CD14-positive monocyte (primary cell): Measurements from ENCODE around the gene B4GALT6. TPM values are rescaled to one million over a fixed set of nuclear protein-coding genes. Genes with fewer than 3 reads are reported as not detected.

Source experiments
- DNase-seq, 3 donors: peaks; one replicate each; pipeline ENCODE4 v3.0.0-alpha.2; 2011 to 2022
- H2AFZ ChIP-seq: 2 replicates; pipeline ENCODE4 v1.6.0; 2012; ENCODE audit warnings: mild to moderate bottlenecking, low read depth, low read length, inconsistent platforms; ENCODE audit not compliant: insufficient read depth, poor library complexity, severe bottlenecking
- H3K27ac ChIP-seq, 2 donors: 1 replicate in 1 of 2; 2 replicates in 1 of 2; pipeline ENCODE4 v1.5.1; 2012 to 2013; ENCODE audit warnings: low read length in 2 of 2, control low read depth in 1 of 2, inconsistent platforms in 1 of 2, low read depth in 1 of 2, mild to moderate bottlenecking in 1 of 2
- H3K27me3 ChIP-seq, 2 donors: one replicate each; pipeline versions ENCODE4 v1.6.0 to v1.6.1; 2011 to 2013; ENCODE audit warnings: low read length in 2 of 2; ENCODE audit not compliant: control insufficient read depth in 2 of 2, insufficient read depth in 2 of 2
- H3K36me3 ChIP-seq, 2 donors: replicated peaks in 1 of 2; 1 replicate in 1 of 2; 2 replicates in 1 of 2; pipeline versions ENCODE4 v1.5.1 to v1.6.1; 2012 to 2013; ENCODE audit warnings: low read length in 2 of 2, control low read depth in 1 of 2, inconsistent platforms in 1 of 2, mild to moderate bottlenecking in 1 of 2; ENCODE audit not compliant: insufficient read depth in 2 of 2, control insufficient read depth in 1 of 2
- H3K4me1 ChIP-seq, 2 donors: 1 replicate in 1 of 2; 2 replicates in 1 of 2; pipeline versions ENCODE4 v1.5.1 to v1.6.1; 2012 to 2013; ENCODE audit warnings: low read length in 2 of 2, control low read depth in 1 of 2, inconsistent platforms in 1 of 2, mild to moderate bottlenecking in 1 of 2, moderate library complexity in 1 of 2; ENCODE audit not compliant: insufficient read depth in 2 of 2, control insufficient read depth in 1 of 2
- H3K4me2 ChIP-seq: replicated peaks from 2 replicates; pipeline ENCODE3; 2012; ENCODE audit warnings: low read length, moderate library complexity, mild to moderate bottlenecking; ENCODE audit not compliant: poor library complexity, severe bottlenecking; ENCODE audit errors: extremely low read depth
- H3K4me3 ChIP-seq, 3 experiments: fragments of 200-600 bp in 1 of 3; sonication (generic) in 1 of 3; replicated peaks in 1 of 3; 1 replicate in 2 of 3; 2 replicates in 1 of 3; pipeline ENCODE4 v1.5.1; 2011 to 2013; ENCODE audit warnings: low read length in 3 of 3, mild to moderate bottlenecking in 3 of 3, control low read depth in 2 of 3, low read depth in 2 of 3, inconsistent platforms in 1 of 3, moderate library complexity in 1 of 3
- H3K79me2 ChIP-seq: 2 replicates; pipeline ENCODE4 v1.6.0; 2012; ENCODE audit warnings: mild to moderate bottlenecking, control low read depth, inconsistent platforms, low read length, moderate library complexity; ENCODE audit not compliant: insufficient read depth
- H3K9ac ChIP-seq: 2 replicates; pipeline ENCODE4 v1.6.0; 2017; ENCODE audit warnings: low read length, mild to moderate bottlenecking; ENCODE audit not compliant: insufficient read depth, poor library complexity, severe bottlenecking
- H3K9me3 ChIP-seq, 2 donors: replicated peaks in 1 of 2; 1 replicate in 1 of 2; 2 replicates in 1 of 2; pipeline versions ENCODE4 v1.5.1 to v1.6.1; 2012 to 2013; ENCODE audit warnings: low read length in 2 of 2, control low read depth in 1 of 2; ENCODE audit not compliant: control insufficient read depth in 1 of 2, insufficient read depth in 1 of 2
- H4K20me1 ChIP-seq: 2 replicates; pipeline ENCODE4 v1.6.0; 2012; ENCODE audit warnings: mild to moderate bottlenecking, low read length, control low read depth, moderate library complexity; ENCODE audit not compliant: insufficient read depth
- H3K27ac Mint-ChIP-seq, 7 donors: one replicate each; pipeline ENCODE4 v1.8.0; 2020; ENCODE audit warnings: mild to moderate bottlenecking in 7 of 7, mixed read lengths in 7 of 7, moderate library complexity in 6 of 7, inconsistent platforms in 2 of 7
- H3K27me3 Mint-ChIP-seq, 3 donors: one replicate each; pipeline ENCODE4 v1.8.0; 2021 to 2022; ENCODE audit warnings: low read depth in 3 of 3, mild to moderate bottlenecking in 3 of 3, mixed read lengths in 3 of 3, moderate library complexity in 3 of 3, inconsistent platforms in 1 of 3
- H3K36me3 Mint-ChIP-seq, 2 donors: one replicate each; pipeline ENCODE4 v1.8.0; 2020; ENCODE audit warnings: mixed read lengths in 2 of 2, inconsistent platforms in 1 of 2, mild to moderate bottlenecking in 1 of 2
- H3K4me1 Mint-ChIP-seq: one replicate; pipeline ENCODE4 v1.8.0; 2020; ENCODE audit warnings: mild to moderate bottlenecking, mixed read lengths
- H3K4me3 Mint-ChIP-seq, 2 donors: one replicate each; pipeline ENCODE4 v1.8.0; 2020; ENCODE audit warnings: mild to moderate bottlenecking in 2 of 2, mixed read lengths in 2 of 2, moderate library complexity in 1 of 2
- H3K9me3 Mint-ChIP-seq, 7 donors: one replicate each; pipeline ENCODE4 v1.8.0; 2020 to 2022; ENCODE audit warnings: mixed read lengths in 7 of 7, mild to moderate bottlenecking in 6 of 7, moderate library complexity in 6 of 7, inconsistent platforms in 2 of 7
- WGBS: methylation state at CpG from one replicate; pipeline ENCODE4 v1.1.5; 2013; ENCODE audit warnings: missing lambda C conversion rate; ENCODE audit not compliant: insufficient coverage; 5-methylcytosine and 5-hydroxymethylcytosine counted together
- intact Hi-C, 2 donors: fragments of 100-400 bp; cut with micrococcal nuclease; formaldehyde crosslinking; loops; one replicate each; pipeline versions ENCODE4 v1.15.0 to v1.15.1; 2023
- polyA plus RNA-seq, 3 donors: library from polyadenylated mRNA; depleted of rRNA in 1 of 3; unstranded in 2 of 3; stranded (reverse) in 1 of 3; fragments of 300-500 nt in 2 of 3; fragments of >200 nt in 1 of 3; fragmentation: Illumina TruSeq in 2 of 3; gene quantifications; 1 replicate in 2 of 3; 2 replicates in 1 of 3; pipeline ENCODE4 v1.2.3, GENCODE V29; 2012 to 2021
- TF ChIP-seq, protein P1 (sequence below): fragments of 200-600 bp; IDR thresholded peaks from one replicate; pipeline ENCODE4 v1.8.0; 2022; ENCODE audit warnings: antibody characterized with exemption, mild to moderate bottlenecking

B4GALT6 gene
- polyA plus RNA-seq, 3 donors, result 0.09 to 0.68 (median 0.12) TPM

DNA sequence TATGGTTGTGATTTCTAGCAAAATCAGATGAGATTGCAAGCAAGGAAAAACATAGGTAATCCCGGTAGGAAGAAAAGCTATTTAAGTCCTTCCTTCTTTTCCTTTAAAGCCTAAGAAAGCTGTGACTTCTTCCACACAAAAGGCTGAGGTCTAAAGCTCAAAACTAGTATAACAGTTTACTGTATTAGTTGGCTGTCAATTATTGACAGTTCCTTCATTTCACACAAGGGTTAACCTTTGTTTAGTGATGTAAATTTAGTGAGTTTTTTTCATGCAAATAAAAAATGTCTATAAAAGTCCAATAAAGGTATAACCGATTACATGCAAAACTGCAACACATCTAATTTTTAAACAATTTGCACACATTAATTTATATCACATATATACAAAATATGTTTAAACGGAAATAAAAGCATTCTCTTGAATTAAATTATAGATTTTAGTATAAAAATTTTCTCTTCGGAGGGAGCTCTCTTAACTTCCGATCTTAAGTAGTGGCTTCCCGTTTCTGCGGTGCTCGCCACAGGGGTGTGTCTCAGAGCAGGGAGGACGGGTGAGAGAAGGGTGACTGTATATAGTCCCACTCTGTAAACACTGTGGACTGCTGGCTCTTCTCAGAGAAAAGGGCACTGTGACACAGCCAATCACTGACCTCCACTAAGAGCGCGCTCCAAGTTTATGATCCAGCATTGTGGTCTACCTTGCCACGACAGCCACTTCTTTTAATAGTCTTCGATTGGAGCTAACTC is 59.3 kb downstream of the B4GALT6 start:
- Mint-ChIP-seq H3K27me3 (no peaks in the 10 kb centered on the region), H3K9me3 (peaks cover 0 to 2% (median 0%) of the 10 kb centered on the region in 7 donors), H3K27ac (no peak overlapping the region), H3K36me3 (no peaks in the 10 kb centered on the region), H3K4me1 (peaks cover 3% of the 10 kb centered on the region), H3K4me3 (no peak overlapping the region)
- TF ChIP-seq, protein P1, sequence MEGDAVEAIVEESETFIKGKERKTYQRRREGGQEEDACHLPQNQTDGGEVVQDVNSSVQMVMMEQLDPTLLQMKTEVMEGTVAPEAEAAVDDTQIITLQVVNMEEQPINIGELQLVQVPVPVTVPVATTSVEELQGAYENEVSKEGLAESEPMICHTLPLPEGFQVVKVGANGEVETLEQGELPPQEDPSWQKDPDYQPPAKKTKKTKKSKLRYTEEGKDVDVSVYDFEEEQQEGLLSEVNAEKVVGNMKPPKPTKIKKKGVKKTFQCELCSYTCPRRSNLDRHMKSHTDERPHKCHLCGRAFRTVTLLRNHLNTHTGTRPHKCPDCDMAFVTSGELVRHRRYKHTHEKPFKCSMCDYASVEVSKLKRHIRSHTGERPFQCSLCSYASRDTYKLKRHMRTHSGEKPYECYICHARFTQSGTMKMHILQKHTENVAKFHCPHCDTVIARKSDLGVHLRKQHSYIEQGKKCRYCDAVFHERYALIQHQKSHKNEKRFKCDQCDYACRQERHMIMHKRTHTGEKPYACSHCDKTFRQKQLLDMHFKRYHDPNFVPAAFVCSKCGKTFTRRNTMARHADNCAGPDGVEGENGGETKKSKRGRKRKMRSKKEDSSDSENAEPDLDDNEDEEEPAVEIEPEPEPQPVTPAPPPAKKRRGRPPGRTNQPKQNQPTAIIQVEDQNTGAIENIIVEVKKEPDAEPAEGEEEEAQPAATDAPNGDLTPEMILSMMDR, result no peak
- no peak overlapping the region for H3K4me2 ChIP-seq
- intact Hi-C loops, result no loop called here
- H3K9ac ChIP-seq, result no peak overlapping the region
- H3K79me2 ChIP-seq, result no peaks in the 10 kb centered on the region
- H3K36me3 ChIP-seq, result no peaks in the 10 kb centered on the region
- peaks cover 0 to under 1% of the 10 kb centered on the region in 2 donors for H3K4me1 ChIP-seq
- no CpG with 5 or more reads among the region's 13 CpGs for WGBS
- no peaks in the 10 kb centered on the region for H3K27me3 ChIP-seq
- H2AFZ ChIP-seq, result no peak overlapping the region
- no peaks in the 10 kb centered on the region for H3K9me3 ChIP-seq
- no peak overlapping the region for H3K4me3 ChIP-seq
- DNase-seq, result peak in 1 of 3 donors; percentile 6
- H3K27ac ChIP-seq, result no peak overlapping the region
- no peaks in the 10 kb centered on the region for H4K20me1 ChIP-seq

DNA sequence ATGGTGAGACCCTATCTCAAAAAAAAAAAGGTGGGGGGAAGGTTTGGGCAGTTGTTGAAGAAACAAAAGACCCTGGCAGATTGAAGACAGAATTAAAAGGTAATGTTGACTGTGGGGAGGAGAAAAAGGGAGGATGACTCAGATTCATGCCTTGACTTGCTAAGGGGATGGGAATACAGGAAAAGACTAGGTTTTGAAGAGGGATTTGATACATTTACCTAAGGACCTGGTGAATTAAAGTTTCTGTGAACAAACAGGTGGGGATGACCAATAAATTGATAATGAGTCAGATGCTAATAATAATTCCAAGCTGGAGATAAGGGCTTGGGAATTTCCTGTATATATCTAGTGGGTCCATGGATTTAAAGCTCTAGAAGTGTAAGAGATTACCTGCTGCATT is 65.1 kb downstream of the B4GALT6 start:
- no peak overlapping the region for H3K4me2 ChIP-seq
- Mint-ChIP-seq H3K4me1 (peaks cover 2% of the 10 kb centered on the region), H3K9me3 (peaks cover 0 to 2% (median 0%) of the 10 kb centered on the region in 7 donors), H3K36me3 (no peaks in the 10 kb centered on the region), H3K27ac (no peak overlapping the region), H3K27me3 (no peaks in the 10 kb centered on the region), H3K4me3 (no peak overlapping the region)
- intact Hi-C loops, result no loop called here
- no peak overlapping the region for H3K27ac ChIP-seq
- no peak overlapping the region for H2AFZ ChIP-seq
- H4K20me1 ChIP-seq, result no peaks in the 10 kb centered on the region
- TF ChIP-seq, protein P1, result no peak
- H3K9ac ChIP-seq, result no peak overlapping the region
- no peak for DNase-seq
- no peaks in the 10 kb centered on the region for H3K36me3 ChIP-seq
- no peaks in the 10 kb centered on the region for H3K79me2 ChIP-seq
- no peak overlapping the region for H3K4me3 ChIP-seq
- no peaks in the 10 kb centered on the region for H3K27me3 ChIP-seq
- no peaks in the 10 kb centered on the region for H3K9me3 ChIP-seq
- no peaks in the 10 kb centered on the region for H3K4me1 ChIP-seq
